ENCODE measurements around the gene AHI1.

DNA sequence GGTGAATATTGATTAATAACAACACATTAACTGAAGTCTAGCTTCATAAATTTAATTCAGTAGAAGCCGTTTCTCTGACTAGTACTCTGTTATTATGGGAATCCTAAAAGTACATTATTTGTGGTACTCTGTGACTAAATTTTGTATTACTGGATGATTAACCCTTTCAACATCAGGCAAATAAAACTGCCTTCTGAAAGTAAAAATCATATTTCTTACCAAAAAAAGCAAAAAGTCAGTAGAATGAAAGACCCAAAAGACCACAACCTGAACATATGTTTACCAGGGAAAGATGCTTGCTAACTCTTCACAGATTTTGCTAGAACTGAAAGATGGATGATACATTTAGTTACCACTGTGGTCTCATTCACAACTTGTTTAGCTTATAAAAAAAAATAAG lies 73.2 kb downstream of the AHI1 start:
- TF ChIP-seq POLR2AphosphoS5 (IDR thresholded peaks at IDR 0.05) = no peak
- TF ChIP-seq, protein P1, sequence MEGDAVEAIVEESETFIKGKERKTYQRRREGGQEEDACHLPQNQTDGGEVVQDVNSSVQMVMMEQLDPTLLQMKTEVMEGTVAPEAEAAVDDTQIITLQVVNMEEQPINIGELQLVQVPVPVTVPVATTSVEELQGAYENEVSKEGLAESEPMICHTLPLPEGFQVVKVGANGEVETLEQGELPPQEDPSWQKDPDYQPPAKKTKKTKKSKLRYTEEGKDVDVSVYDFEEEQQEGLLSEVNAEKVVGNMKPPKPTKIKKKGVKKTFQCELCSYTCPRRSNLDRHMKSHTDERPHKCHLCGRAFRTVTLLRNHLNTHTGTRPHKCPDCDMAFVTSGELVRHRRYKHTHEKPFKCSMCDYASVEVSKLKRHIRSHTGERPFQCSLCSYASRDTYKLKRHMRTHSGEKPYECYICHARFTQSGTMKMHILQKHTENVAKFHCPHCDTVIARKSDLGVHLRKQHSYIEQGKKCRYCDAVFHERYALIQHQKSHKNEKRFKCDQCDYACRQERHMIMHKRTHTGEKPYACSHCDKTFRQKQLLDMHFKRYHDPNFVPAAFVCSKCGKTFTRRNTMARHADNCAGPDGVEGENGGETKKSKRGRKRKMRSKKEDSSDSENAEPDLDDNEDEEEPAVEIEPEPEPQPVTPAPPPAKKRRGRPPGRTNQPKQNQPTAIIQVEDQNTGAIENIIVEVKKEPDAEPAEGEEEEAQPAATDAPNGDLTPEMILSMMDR (IDR thresholded peaks at IDR 0.05) = no peak

Data from stomach (tissue), 4 donors.